ENCODE results near the gene CNGA3. TPM values are rescaled to one million over a fixed set of nuclear protein-coding genes. Genes with fewer than 3 reads are reported as not detected.

Gene CNGA3
- total RNA-seq, 1 donor from 2014 or later, result not detected

GRCh38 chr2:98372121-98372520 is 25.9 kb downstream of the CNGA3 start:
- no peak overlapping the region for H3K27ac Mint-ChIP-seq (ENCODE audit: unreplicated experiment)
- no peak for DNase-seq (ENCODE audit: low spot score)
- no peak overlapping the region for H3K4me3 Mint-ChIP-seq (ENCODE audit: unreplicated experiment)
- peaks cover 7% of the 10 kb centered on the region for H3K9me3 Mint-ChIP-seq (ENCODE audit: low read depth)
- peaks cover 17% of the 10 kb centered on the region for H3K4me1 Mint-ChIP-seq (ENCODE audit: low read depth)
- peaks cover 38% of the 10 kb centered on the region for H3K27me3 Mint-ChIP-seq (ENCODE audit: low read depth)
- TF ChIP-seq CTCF (IDR thresholded peaks at IDR 0.05), result no peak
- H3K36me3 Mint-ChIP-seq (ENCODE audit: low read depth), result peaks cover 2% of the 10 kb centered on the region

- peaks cover 17% of the 10 kb centered on the region for H3K4me1 Mint-ChIP-seq (ENCODE audit: low read depth)
- no peak overlapping the region for H3K4me3 Mint-ChIP-seq (ENCODE audit: unreplicated experiment)
- H3K27me3 Mint-ChIP-seq (ENCODE audit: low read depth), result peaks cover 42% of the 10 kb centered on the region
- TF ChIP-seq CTCF (IDR thresholded peaks at IDR 0.05), result no peak
- H3K27ac Mint-ChIP-seq (ENCODE audit: unreplicated experiment), result no peak overlapping the region
- no peak for DNase-seq (ENCODE audit: low spot score)
- peaks cover 6% of the 10 kb centered on the region for H3K9me3 Mint-ChIP-seq (ENCODE audit: low read depth)
- H3K36me3 Mint-ChIP-seq (ENCODE audit: low read depth), result peaks cover 2% of the 10 kb centered on the region
Measured at GRCh38 chr2:98372579-98372978, 26.3 kb downstream of the CNGA3 start.

- Mint-ChIP-seq H3K27me3 (ENCODE audit: low read depth) (peaks cover 49% of the 10 kb centered on the region), H3K36me3 (ENCODE audit: low read depth) (no peaks in the 10 kb centered on the region), H3K4me3 (ENCODE audit: unreplicated experiment) (no peak overlapping the region), H3K27ac (ENCODE audit: unreplicated experiment) (no peak overlapping the region), H3K4me1 (ENCODE audit: low read depth) (peaks cover 17% of the 10 kb centered on the region), H3K9me3 (ENCODE audit: low read depth) (no peaks in the 10 kb centered on the region)
- no peak for TF ChIP-seq CTCF (IDR thresholded peaks at IDR 0.05)
- DNase-seq (ENCODE audit: low spot score), result no peak
Measured at GRCh38 chr2:98374286-98374685, 28.0 kb downstream of the CNGA3 start.

GRCh38 chr2:98374958-98375570 is 28.8 kb downstream of the CNGA3 start:
- DNase-seq (ENCODE audit: low spot score), result no peak
- no peak overlapping the region for H3K4me3 Mint-ChIP-seq (ENCODE audit: unreplicated experiment)

GRCh38 chr2:98376301-98376910 is 30.1 kb downstream of the CNGA3 start:
- no peaks in the 10 kb centered on the region for H3K9me3 Mint-ChIP-seq (ENCODE audit: low read depth)
- peaks cover 17% of the 10 kb centered on the region for H3K4me1 Mint-ChIP-seq (ENCODE audit: low read depth)
- H3K4me3 Mint-ChIP-seq (ENCODE audit: unreplicated experiment), result no peak overlapping the region
- no peak overlapping the region for H3K27ac Mint-ChIP-seq (ENCODE audit: unreplicated experiment)
- TF ChIP-seq CTCF (IDR thresholded peaks at IDR 0.05), result no peak
- no peak for DNase-seq (ENCODE audit: low spot score)
- peaks cover 53% of the 10 kb centered on the region for H3K27me3 Mint-ChIP-seq (ENCODE audit: low read depth)
- H3K36me3 Mint-ChIP-seq (ENCODE audit: low read depth), result peaks cover 2% of the 10 kb centered on the region

More at GRCh38 chr2:98374958-98375570, 28.8 kb downstream of the CNGA3 start:
- H3K36me3 Mint-ChIP-seq (ENCODE audit: low read depth), result no peaks in the 10 kb centered on the region
- peaks cover 17% of the 10 kb centered on the region for H3K4me1 Mint-ChIP-seq (ENCODE audit: low read depth)
- H3K27me3 Mint-ChIP-seq (ENCODE audit: low read depth), result peaks cover 52% of the 10 kb centered on the region
- H3K9me3 Mint-ChIP-seq (ENCODE audit: low read depth), result no peaks in the 10 kb centered on the region
- no peak for TF ChIP-seq CTCF (IDR thresholded peaks at IDR 0.05)
- no peak overlapping the region for H3K27ac Mint-ChIP-seq (ENCODE audit: unreplicated experiment)
